Thyroid gland (tissue), 4 donors: ENCODE measurements around the gene GALNTL6.

ENCODE experiments used
- CTCF ChIP-seq, 6 experiments: fragments of 200-600 bp in 3 of 6; fragments of 450-650 bp in 3 of 6; sonication (generic) in 3 of 6; IDR thresholded peaks; one replicate each; pipeline ENCODE4 v1.5.1; 2016 to 2019; ENCODE audit warnings: antibody characterized with exemption in 6 of 6, mild to moderate bottlenecking in 2 of 6, inconsistent platforms in 1 of 6, moderate library complexity in 1 of 6
- POLR2A ChIP-seq, 2 donors: fragments of 450-650 bp; IDR thresholded peaks; one replicate each; pipeline ENCODE4 v1.6.1; 2017; ENCODE audit warnings: antibody characterized with exemption in 2 of 2, mild to moderate bottlenecking in 2 of 2, moderate library complexity in 1 of 2

GRCh38 chr4:172938072-172938829 is 1125.0 kb downstream of the GALNTL6 start:
- TF ChIP-seq POLR2A (IDR thresholded peaks at IDR 0.05) (no peak), CTCF (IDR thresholded peaks at IDR 0.05) (no peak)
